Left lung (tissue), 10 donors: ENCODE data around the gene CDX2. TPM values are rescaled to one million over a fixed set of nuclear protein-coding genes. Genes with fewer than 3 reads are reported as not detected.
"Not testable (repeated sequence)": the region's sequence is repeated elsewhere in the genome, so short reads cannot be mapped to it uniquely, and the experiment has no call there.

Source experiments
- ATAC-seq: fragments of 200-7000 bp; cut with Tn5 transposase; one replicate; pipeline ENCODE4 v1.9.1; 2020; ENCODE audit warnings: moderate library complexity
- DNase-seq, 4 donors: peaks; one replicate each; pipeline ENCODE4 v3.0.0-alpha.2; 2013 to 2020
- H3K27ac ChIP-seq, 2 donors: fragments of 200-600 bp; sonication (generic) in 1 of 2; one replicate each; pipeline versions ENCODE4 v1.5.0 to v1.8.0; 2020 to 2021
- H3K27me3 ChIP-seq, 2 donors: fragments of 200-600 bp; sonication (generic) in 1 of 2; one replicate each; pipeline versions ENCODE4 v1.5.0 to v1.8.0; 2020 to 2021
- H3K36me3 ChIP-seq, 2 donors: fragments of 200-600 bp; sonication (generic) in 1 of 2; one replicate each; pipeline versions ENCODE4 v1.5.0 to v1.8.0; 2020 to 2021
- H3K4me1 ChIP-seq, 2 donors: fragments of 200-600 bp; one replicate each; pipeline ENCODE4 v1.8.0; 2021
- H3K4me3 ChIP-seq, 2 donors: fragments of 200-600 bp; sonication (generic) in 1 of 2; one replicate each; pipeline versions ENCODE4 v1.5.0 to v1.8.0; 2020 to 2021; ENCODE audit warnings: mild to moderate bottlenecking in 1 of 2
- H3K9me3 ChIP-seq, 2 donors: fragments of 200-600 bp; sonication (generic) in 1 of 2; one replicate each; pipeline versions ENCODE4 v1.5.0 to v1.8.0; 2020 to 2021
- CTCF ChIP-seq, 2 donors: fragments of 200-600 bp; sonication (generic) in 1 of 2; IDR thresholded peaks; one replicate each; pipeline versions ENCODE4 v1.5.0 to v1.8.0; 2021; ENCODE audit warnings: antibody characterized with exemption in 2 of 2
- intact Hi-C, 2 donors: fragments of 100-400 bp; cut with DNase I; formaldehyde crosslinking; loops; one replicate each; pipeline versions ENCODE4 v1.11.2 to v1.14.2; 2022
- polyA plus RNA-seq, 6 donors: library from polyadenylated mRNA; unstranded; fragments of 120-200 nt; gene quantifications; one replicate each; pipeline ENCODE4 v1.2.1, GENCODE V29; 2013; ENCODE audit not compliant: insufficient read length in 6 of 6
- total RNA-seq, 2 donors: library from RNA; stranded (reverse); fragmentation: NEBNext Ultra II Directional; extraction: Animal tissue kit (Norgen Biotek cat#: 25700); gene quantifications; one replicate each; pipeline ENCODE4 v1.2.1, GENCODE V29; 2021
- donor health status: DM: no; HTN: yes; CAD: no.
- donor health status: DM: no; HTN: no; CAD: no.

CDX2 gene
- total and polyA plus RNA-seq, 8 donors, result not detected

- H3K4me1 ChIP-seq, result no peaks in the 10 kb centered on the region
- H3K27me3 ChIP-seq, result peaks cover 0 to 34% of the 10 kb centered on the region in 2 donors
- DNase-seq, result no peak
- H3K9me3 ChIP-seq, result no peaks in the 10 kb centered on the region
- no peak overlapping the region for H3K27ac ChIP-seq
- no peak for TF ChIP-seq CTCF (IDR thresholded peaks at IDR 0.05)
- intact Hi-C loops, result no loop called here
- H3K36me3 ChIP-seq, result no peaks in the 10 kb centered on the region
- no peak overlapping the region for H3K4me3 ChIP-seq
- no peak for ATAC-seq
Observed at GRCh38 chr13:28012383-28012782, 43.3 kb upstream of the CDX2 start.

DNA sequence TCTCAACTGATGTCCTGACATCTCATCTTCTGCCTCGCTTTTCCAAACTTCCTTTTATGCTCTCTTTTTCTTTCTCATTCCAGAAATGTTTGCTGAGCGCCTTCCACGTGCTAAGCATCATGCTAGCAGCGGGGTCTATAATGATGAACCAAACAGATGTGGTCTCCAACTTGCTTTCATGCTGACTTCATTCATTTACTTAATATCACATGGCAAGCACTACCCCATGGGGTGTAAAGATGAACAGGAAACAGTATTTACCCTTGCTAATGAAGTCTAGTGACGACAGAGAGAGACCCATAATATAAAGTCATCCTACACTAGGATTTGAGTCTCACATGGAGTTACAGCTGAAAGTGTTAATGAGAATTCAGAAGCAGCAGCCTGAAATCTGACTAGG, 40.9 kb upstream of the CDX2 start:
- intact Hi-C loops, result no loop called here
- Histone ChIP-seq H3K4me1 (no peaks in the 10 kb centered on the region), H3K9me3 (no peaks in the 10 kb centered on the region), H3K27me3 (peaks cover 0 to 29% of the 10 kb centered on the region in 2 donors), H3K36me3 (no peaks in the 10 kb centered on the region), H3K27ac (no peak overlapping the region), H3K4me3 (no peak overlapping the region)
- no peak for TF ChIP-seq CTCF (IDR thresholded peaks at IDR 0.05)
- no peak for ATAC-seq
- DNase-seq, result no peak

DNA sequence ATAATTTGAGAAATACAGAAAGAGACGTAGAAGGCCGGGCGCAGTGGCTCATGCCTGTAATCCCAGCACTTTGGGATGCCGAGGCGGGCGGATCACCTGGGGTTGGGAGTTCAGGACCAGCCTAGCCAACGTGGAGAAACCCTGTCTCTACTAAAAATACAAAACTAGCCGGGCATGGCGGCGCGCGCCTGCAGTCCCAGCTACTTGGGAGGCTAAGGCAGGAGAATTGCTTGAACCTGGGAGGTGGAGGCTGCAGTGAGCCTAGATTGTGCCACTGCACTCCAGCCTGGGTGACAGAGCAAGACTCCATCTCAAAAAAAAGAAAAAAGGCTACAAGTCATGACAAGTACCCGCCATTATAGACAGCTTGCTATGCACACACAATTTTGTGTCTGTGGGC, 35.9 kb upstream of the CDX2 start:
- H3K9me3 ChIP-seq, H3K36me3 ChIP-seq, H3K27me3 ChIP-seq, H3K27ac ChIP-seq, DNase-seq, intact Hi-C loops, ATAC-seq, H3K4me1 ChIP-seq, H3K4me3 ChIP-seq: not testable (repeated sequence)

DNA sequence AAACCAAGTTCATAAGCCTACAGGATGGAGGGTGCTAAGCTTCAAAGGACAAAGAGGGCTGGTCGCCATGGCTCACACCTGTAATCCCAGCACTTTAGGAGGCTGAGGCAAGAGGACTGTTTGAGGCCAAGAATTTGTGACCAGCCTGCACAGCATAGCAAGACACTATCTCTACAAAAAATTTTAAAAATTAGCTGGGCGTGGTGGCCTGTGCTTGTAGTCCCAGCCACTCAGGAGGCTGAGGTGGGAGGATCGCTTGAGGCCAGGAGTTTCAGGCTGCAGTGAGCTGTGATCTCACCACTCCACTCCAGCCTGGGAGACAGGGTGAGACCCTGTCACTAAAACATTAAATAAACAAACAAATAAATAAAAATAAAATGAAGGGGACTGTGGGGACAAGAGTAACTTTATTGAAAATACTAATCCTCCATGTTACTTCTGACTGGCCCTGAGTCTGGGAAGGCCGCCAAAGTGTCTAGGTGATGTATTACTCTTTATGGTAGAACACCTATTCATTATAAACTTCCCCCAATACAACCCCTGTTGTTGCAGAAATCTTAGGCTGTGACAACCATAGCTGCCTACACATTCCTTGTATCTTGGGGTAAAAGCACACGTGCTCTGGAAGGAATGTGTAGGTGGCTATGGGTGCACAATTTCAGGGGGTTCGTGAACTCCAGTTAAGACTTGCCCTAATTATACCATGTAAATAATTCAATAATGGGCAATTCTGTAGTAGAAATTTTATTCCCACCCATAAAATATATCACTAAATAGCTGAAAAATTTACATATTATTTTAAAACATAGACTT, 34.0 kb upstream of the CDX2 start:
- no peak overlapping the region for H3K4me3 ChIP-seq
- H3K36me3 ChIP-seq, result no peaks in the 10 kb centered on the region
- intact Hi-C loops, result no loop called here
- no peak overlapping the region for H3K27ac ChIP-seq
- no peaks in the 10 kb centered on the region for H3K9me3 ChIP-seq
- no peaks in the 10 kb centered on the region for H3K27me3 ChIP-seq
- H3K4me1 ChIP-seq, result no peaks in the 10 kb centered on the region
- DNase-seq, result no peak
- ATAC-seq, result no peak
- TF ChIP-seq CTCF (IDR thresholded peaks at IDR 0.05), result no peak

DNA sequence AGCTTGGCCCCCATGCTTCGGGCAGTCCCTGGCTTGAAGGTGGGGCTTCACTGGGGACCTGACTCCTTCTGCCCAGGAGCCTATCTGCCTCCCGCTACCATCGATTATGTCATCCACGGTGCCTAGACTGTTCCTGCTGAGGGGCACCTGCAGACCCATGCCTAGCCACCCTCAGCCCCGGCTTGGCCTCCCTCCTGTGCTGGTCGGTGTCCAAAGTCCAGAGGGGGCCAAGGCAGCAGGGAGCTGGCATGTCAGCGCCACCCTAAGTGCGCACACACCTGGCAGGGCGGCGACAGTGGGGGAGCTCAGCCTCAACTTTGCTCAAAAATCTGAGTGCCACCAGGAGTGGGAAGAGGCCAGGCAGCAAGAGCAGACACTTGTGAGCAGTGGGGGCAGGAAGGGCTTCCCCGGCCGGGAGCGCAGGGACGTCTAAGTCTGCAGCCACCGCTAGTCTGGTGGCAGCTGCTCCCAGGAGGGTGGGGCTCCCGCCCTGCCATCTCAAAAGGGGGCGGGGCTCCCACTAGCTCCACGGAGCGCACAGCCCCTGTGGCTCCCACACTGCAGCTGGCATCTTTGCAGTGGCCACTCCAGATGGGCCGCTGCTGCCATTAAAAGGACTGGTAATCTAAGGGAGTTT, 32.8 kb upstream of the CDX2 start:
- no peaks in the 10 kb centered on the region for H3K9me3 ChIP-seq
- intact Hi-C loops, result no loop called here
- no peak for ATAC-seq

More for the DNA sequence above, 32.8 kb upstream of the CDX2 start:
- Histone ChIP-seq H3K36me3 (no peaks in the 10 kb centered on the region), H3K27me3 (no peaks in the 10 kb centered on the region), H3K27ac (no peak overlapping the region), H3K4me1 (no peaks in the 10 kb centered on the region), H3K4me3 (no peak overlapping the region)
- no peak for DNase-seq
- no peak for TF ChIP-seq CTCF (IDR thresholded peaks at IDR 0.05)
